ENCODE results near the gene RRP1B.

The RRP1B gene

GRCh38 chr21:43667191-43667904, 8.0 kb downstream of the RRP1B start:
- peak in 1 of 2 experiments; percentile 45 for DNase-seq (ENCODE audit: low read depth in 1 of 2, low spot score in 1 of 2)
- no peak overlapping the region for H3K27ac ChIP-seq (replicated peaks)
- no peaks in the 10 kb centered on the region for H3K27me3 ChIP-seq (ENCODE audit: insufficient read depth, poor library complexity, severe bottlenecking)
- H3K4me3 ChIP-seq (replicated peaks; ENCODE audit: insufficient read depth, low read length) = no peak overlapping the region
- TF ChIP-seq REST (IDR thresholded peaks at IDR 0.05; ENCODE audit: insufficient replicate concordance, low read depth) (no peak), POLR2AphosphoS5 (IDR thresholded peaks at IDR 0.05; ENCODE audit: low read depth) (no peak), SPI1 (IDR thresholded peaks at IDR 0.05; ENCODE audit: borderline replicate concordance, low read depth) (no peak), GABPA (IDR thresholded peaks at IDR 0.05; ENCODE audit: low read depth) (no peak)
- TF ChIP-seq, protein P1, sequence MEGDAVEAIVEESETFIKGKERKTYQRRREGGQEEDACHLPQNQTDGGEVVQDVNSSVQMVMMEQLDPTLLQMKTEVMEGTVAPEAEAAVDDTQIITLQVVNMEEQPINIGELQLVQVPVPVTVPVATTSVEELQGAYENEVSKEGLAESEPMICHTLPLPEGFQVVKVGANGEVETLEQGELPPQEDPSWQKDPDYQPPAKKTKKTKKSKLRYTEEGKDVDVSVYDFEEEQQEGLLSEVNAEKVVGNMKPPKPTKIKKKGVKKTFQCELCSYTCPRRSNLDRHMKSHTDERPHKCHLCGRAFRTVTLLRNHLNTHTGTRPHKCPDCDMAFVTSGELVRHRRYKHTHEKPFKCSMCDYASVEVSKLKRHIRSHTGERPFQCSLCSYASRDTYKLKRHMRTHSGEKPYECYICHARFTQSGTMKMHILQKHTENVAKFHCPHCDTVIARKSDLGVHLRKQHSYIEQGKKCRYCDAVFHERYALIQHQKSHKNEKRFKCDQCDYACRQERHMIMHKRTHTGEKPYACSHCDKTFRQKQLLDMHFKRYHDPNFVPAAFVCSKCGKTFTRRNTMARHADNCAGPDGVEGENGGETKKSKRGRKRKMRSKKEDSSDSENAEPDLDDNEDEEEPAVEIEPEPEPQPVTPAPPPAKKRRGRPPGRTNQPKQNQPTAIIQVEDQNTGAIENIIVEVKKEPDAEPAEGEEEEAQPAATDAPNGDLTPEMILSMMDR (IDR thresholded peaks at IDR 0.05; ENCODE audit: insufficient read depth, low read length) = no peak

GRCh38 chr21:43669828-43670605, 10.7 kb downstream of the RRP1B start:
- TF ChIP-seq GABPA (IDR thresholded peaks at IDR 0.05; ENCODE audit: low read depth) = no peak
- TF ChIP-seq, protein P1 (IDR thresholded peaks at IDR 0.05; ENCODE audit: insufficient read depth, low read length) = no peak
- TF ChIP-seq REST (IDR thresholded peaks at IDR 0.05; ENCODE audit: insufficient replicate concordance, low read depth) = no peak
- TF ChIP-seq SPI1 (IDR thresholded peaks at IDR 0.05; ENCODE audit: borderline replicate concordance, low read depth) = no peak
- no peak for TF ChIP-seq POLR2AphosphoS5 (IDR thresholded peaks at IDR 0.05; ENCODE audit: low read depth)
- Histone ChIP-seq H3K27me3 (ENCODE audit: insufficient read depth, poor library complexity, severe bottlenecking) (no peaks in the 10 kb centered on the region), H3K4me3 (replicated peaks; ENCODE audit: insufficient read depth, low read length) (no peak overlapping the region), H3K27ac (replicated peaks) (no peak overlapping the region)
- DNase-seq (ENCODE audit: low read depth in 1 of 2, low spot score in 1 of 2) = no peak

DNA sequence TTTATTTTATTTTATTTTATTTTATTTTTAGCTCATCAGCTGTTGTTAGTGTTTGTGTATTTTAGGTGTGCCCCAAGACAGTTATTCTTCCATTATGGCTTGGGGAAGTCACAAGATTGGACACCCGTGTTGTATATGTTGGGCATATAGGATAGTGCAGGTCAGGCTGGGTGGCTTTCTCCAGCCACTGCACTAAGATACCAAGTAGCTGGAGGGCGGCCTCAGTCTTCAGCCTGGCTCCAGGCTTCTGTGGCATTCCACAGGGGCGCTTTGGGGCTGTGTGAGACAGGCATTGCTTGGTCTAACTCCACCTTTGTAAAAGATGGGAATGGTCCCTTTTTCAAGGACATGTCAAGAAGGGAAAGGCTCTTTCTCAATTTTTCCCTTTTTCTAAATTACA, 16.5 kb downstream of the RRP1B start:
- H3K4me3 ChIP-seq (replicated peaks; ENCODE audit: insufficient read depth, low read length) = no peak overlapping the region
- H3K27ac ChIP-seq (replicated peaks) = no peak overlapping the region
- TF ChIP-seq GABPA (IDR thresholded peaks at IDR 0.05; ENCODE audit: low read depth) = no peak
- TF ChIP-seq, protein P1 (IDR thresholded peaks at IDR 0.05; ENCODE audit: insufficient read depth, low read length) = no peak
- TF ChIP-seq SPI1 (IDR thresholded peaks at IDR 0.05; ENCODE audit: borderline replicate concordance, low read depth) = no peak
- TF ChIP-seq POLR2AphosphoS5 (IDR thresholded peaks at IDR 0.05; ENCODE audit: low read depth) = no peak
- no peak for TF ChIP-seq REST (IDR thresholded peaks at IDR 0.05; ENCODE audit: insufficient replicate concordance, low read depth)
- DNase-seq (ENCODE audit: low read depth in 1 of 2, low spot score in 1 of 2) = no peak
- no peaks in the 10 kb centered on the region for H3K27me3 ChIP-seq (ENCODE audit: insufficient read depth, poor library complexity, severe bottlenecking)
